Fibroblast of skin of abdomen (primary cell): ENCODE results near the gene ARMS2.
A peak's percentile ranks its signal among the peaks of the same experiment; 100 is the strongest.

Experiments
- DNase-seq: peaks from one replicate; pipeline ENCODE4 v3.0.0-alpha.2; 2013

The ARMS2 gene

GRCh38 chr10:122473116-122473515, 18.7 kb downstream of the ARMS2 start:
- no peak for DNase-seq

- DNase-seq: no peak
Measured at GRCh38 chr10:122474131-122474818, 19.8 kb downstream of the ARMS2 start.

GRCh38 chr10:122475100-122475499, 20.6 kb downstream of the ARMS2 start:
- no peak for DNase-seq

GRCh38 chr10:122475591-122476332, 21.3 kb downstream of the ARMS2 start:
- DNase-seq: peak; percentile 50

- DNase-seq: no peak
Measured at GRCh38 chr10:122476333-122476695, 21.9 kb downstream of the ARMS2 start.

GRCh38 chr10:122477436-122477835, 23.0 kb downstream of the ARMS2 start:
- DNase-seq: no peak

- no peak for DNase-seq
Measured at GRCh38 chr10:122478971-122479370, 24.5 kb downstream of the ARMS2 start.

GRCh38 chr10:122480146-122480833, 25.8 kb downstream of the ARMS2 start:
- no peak for DNase-seq

GRCh38 chr10:122481296-122482056, 27.0 kb downstream of the ARMS2 start:
- DNase-seq: no peak

GRCh38 chr10:122484276-122485060, 30.0 kb downstream of the ARMS2 start:
- DNase-seq: no peak

GRCh38 chr10:122485670-122486069, 31.2 kb downstream of the ARMS2 start:
- DNase-seq: no peak

GRCh38 chr10:122486406-122487080, 32.1 kb downstream of the ARMS2 start:
- no peak for DNase-seq

GRCh38 chr10:122487174-122487765, 32.8 kb downstream of the ARMS2 start:
- no peak for DNase-seq

GRCh38 chr10:122490268-122490667, 35.8 kb downstream of the ARMS2 start:
- DNase-seq: peak; percentile 68

GRCh38 chr10:122490786-122491680, 36.6 kb downstream of the ARMS2 start:
- peak; percentile 29 for DNase-seq

GRCh38 chr10:122492006-122492405, 37.6 kb downstream of the ARMS2 start:
- DNase-seq: no peak

GRCh38 chr10:122492999-122493481, 38.6 kb downstream of the ARMS2 start:
- peak; percentile 61 for DNase-seq

- DNase-seq: no peak
Measured at GRCh38 chr10:122493761-122494160, 39.3 kb downstream of the ARMS2 start.

- DNase-seq: no peak
Measured at GRCh38 chr10:122494173-122494820, 39.8 kb downstream of the ARMS2 start.
